Neural cell (in vitro differentiated cells): Measurements from ENCODE around the gene RBSN. TPM values are rescaled to one million over a fixed set of nuclear protein-coding genes. Genes with fewer than 3 reads are reported as not detected.

ENCODE experiments used
- H2AFZ ChIP-seq: fragments of 200-600, 300-800 bp; sonication (generic), shearing (Covaris generic); 2 replicates; pipeline ENCODE4 v1.6.0; 2014; ENCODE audit warnings: low read depth, mild to moderate bottlenecking, antibody characterized with exemption, low read length, moderate library complexity
- H3F3A ChIP-seq: fragments of 200-600 bp; shearing (Covaris generic); 2 replicates; pipeline ENCODE4 v1.6.1; 2016; ENCODE audit warnings: mild to moderate bottlenecking, moderate library complexity, mixed read lengths, antibody characterized with exemption, low read length; ENCODE audit not compliant: insufficient read depth, poor library complexity, severe bottlenecking
- H3K27ac ChIP-seq: fragments of 200-600, 300-800 bp; sonication (generic), shearing (Covaris generic); 2 replicates; pipeline ENCODE4 v1.5.1; 2014; ENCODE audit warnings: mild to moderate bottlenecking, low read length, moderate library complexity
- H3K27me3 ChIP-seq: fragments of 300-800, 200-600 bp; sonication (generic), shearing (Covaris generic); 2 replicates; pipeline ENCODE4 v1.6.0; 2014; ENCODE audit warnings: mild to moderate bottlenecking, low read depth, low read length, moderate library complexity; ENCODE audit not compliant: insufficient read depth
- H3K36me3 ChIP-seq: fragments of 300-800, 200-600 bp; sonication (generic), shearing (Covaris generic); 2 replicates; pipeline ENCODE4 v1.5.1; 2014; ENCODE audit warnings: mild to moderate bottlenecking, antibody characterized with exemption, low read length, moderate library complexity; ENCODE audit not compliant: insufficient read depth
- H3K4me2 ChIP-seq: fragments of 300-800, 200-600 bp; sonication (generic), shearing (Covaris generic); 2 replicates; pipeline ENCODE4 v1.6.0; 2014; ENCODE audit warnings: mild to moderate bottlenecking, low read length
- H3K4me3 ChIP-seq: fragments of 300-800, 200-600 bp; sonication (generic), shearing (Covaris generic); 2 replicates; pipeline ENCODE4 v1.5.1; 2014; ENCODE audit warnings: mild to moderate bottlenecking, low read length, moderate library complexity
- H3K79me2 ChIP-seq: fragments of 200-600 bp; shearing (Covaris generic); replicated peaks from 2 replicates; pipeline ENCODE4 v1.6.0; 2014; ENCODE audit warnings: mild to moderate bottlenecking, low read length, moderate library complexity; ENCODE audit not compliant: insufficient read depth
- H3K9ac ChIP-seq: fragments of 300-800, 200-600 bp; sonication (generic), shearing (Covaris generic); 2 replicates; pipeline ENCODE4 v1.6.1; 2016; ENCODE audit warnings: mild to moderate bottlenecking, low read length, mixed read lengths
- H3K9me2 ChIP-seq: fragments of 200-600 bp; shearing (Covaris generic); 2 replicates; pipeline ENCODE4 v1.6.1; 2016; ENCODE audit warnings: mild to moderate bottlenecking, low read length, mixed read lengths; ENCODE audit not compliant: insufficient read depth
- H3K9me3 ChIP-seq: fragments of 200-600, 300-800 bp; sonication (generic), shearing (Covaris generic); 2 replicates; pipeline ENCODE4 v1.6.1; 2016; ENCODE audit warnings: mild to moderate bottlenecking, mixed run types, low read length, moderate library complexity, mixed read lengths
- H4K20me1 ChIP-seq: fragments of 200-600 bp; shearing (Covaris generic); 2 replicates; pipeline ENCODE4 v1.6.1; 2016; ENCODE audit warnings: mild to moderate bottlenecking, mixed run types; ENCODE audit not compliant: insufficient read depth
- CTCF ChIP-seq: fragments of 450-650 bp; IDR thresholded peaks from 2 replicates; pipeline ENCODE4 v1.5.1; 2014; ENCODE audit warnings: antibody characterized with exemption, mild to moderate bottlenecking, moderate library complexity; ENCODE audit not compliant: poor library complexity, severe bottlenecking
- EP300 ChIP-seq: fragments of 450-650 bp; conservative IDR thresholded peaks from 2 replicates; pipeline ENCODE4 v1.6.1; 2014; ENCODE audit warnings: antibody characterized with exemption, mild to moderate bottlenecking, moderate library complexity; ENCODE audit not compliant: poor library complexity, severe bottlenecking
- EZH2 ChIP-seq: fragments of 200-600, 300-800 bp; shearing (Covaris generic), sonication (generic); IDR thresholded peaks from 2 replicates; pipeline ENCODE4 v1.6.1; 2014; ENCODE audit warnings: antibody characterized with exemption, low read length, borderline replicate concordance, mild to moderate bottlenecking; ENCODE audit not compliant: insufficient read depth, poor library complexity, severe bottlenecking
- MXI1 ChIP-seq: fragments of 450-650 bp; conservative IDR thresholded peaks from 2 replicates; pipeline ENCODE4 v1.6.1; 2014; ENCODE audit warnings: antibody characterized with exemption, mild to moderate bottlenecking; ENCODE audit not compliant: poor library complexity, severe bottlenecking
- POLR2AphosphoS5 ChIP-seq: IDR thresholded peaks from 2 replicates; pipeline ENCODE4 v1.6.1; 2012
- RAD21 ChIP-seq: fragments of 450-650 bp; conservative IDR thresholded peaks from 2 replicates; pipeline ENCODE4 v1.6.1; 2014; ENCODE audit warnings: antibody characterized with exemption, mild to moderate bottlenecking, moderate library complexity
- REST ChIP-seq: IDR thresholded peaks from 2 replicates; pipeline ENCODE4 v1.6.1; 2012; ENCODE audit warnings: borderline replicate concordance
- SMC3 ChIP-seq: fragments of 450-650 bp; conservative IDR thresholded peaks from 2 replicates; pipeline ENCODE4 v1.6.1; 2014; ENCODE audit warnings: antibody characterized with exemption, mild to moderate bottlenecking, moderate library complexity; ENCODE audit not compliant: poor library complexity
- TAF1 ChIP-seq: IDR thresholded peaks from 2 replicates; pipeline ENCODE4 v1.6.1; 2012; ENCODE audit warnings: low read depth
- polyA plus RNA-seq: library from polyadenylated mRNA; depleted of rRNA; stranded (reverse); fragments of >200 nt; gene quantifications from 2 replicates; pipeline ENCODE4 v1.2.3, GENCODE V29; 2014

RBSN gene
- polyA plus RNA-seq, 1 donor from 2014 or later: 27.6 TPM

- no peaks in the 10 kb centered on the region for H3K9me3 ChIP-seq
- H3K4me3 ChIP-seq: no peak overlapping the region
- H4K20me1 ChIP-seq: no peaks in the 10 kb centered on the region
- H3K27me3 ChIP-seq: no peaks in the 10 kb centered on the region
- no peak overlapping the region for H2AFZ ChIP-seq
- no peaks in the 10 kb centered on the region for H3K9me2 ChIP-seq
- no peaks in the 10 kb centered on the region for H3K36me3 ChIP-seq
- H3K9ac ChIP-seq: no peak overlapping the region
- no peak overlapping the region for H3K27ac ChIP-seq
- no peaks in the 10 kb centered on the region for H3K79me2 ChIP-seq
- H3F3A ChIP-seq: no peaks in the 10 kb centered on the region
- H3K4me2 ChIP-seq: no peak overlapping the region
- no peak for TF ChIP-seq RAD21
- TF ChIP-seq CTCF: no peak
- TF ChIP-seq EP300: no peak
- TF ChIP-seq SMC3: no peak
- TF ChIP-seq REST: no peak
- TF ChIP-seq TAF1: no peak
- no peak for TF ChIP-seq EZH2
Observed at GRCh38 chr3:15040844-15041243, 58.1 kb downstream of the RBSN start.

- no peak for TF ChIP-seq TAF1
- TF ChIP-seq CTCF: no peak
- no peak for TF ChIP-seq MXI1
- TF ChIP-seq POLR2AphosphoS5: no peak
- no peak for TF ChIP-seq EP300
- TF ChIP-seq REST: no peak
- no peak for TF ChIP-seq RAD21
- TF ChIP-seq SMC3: no peak
- no peak for TF ChIP-seq EZH2
- H3K79me2 ChIP-seq: no peaks in the 10 kb centered on the region
- no peaks in the 10 kb centered on the region for H3K9me2 ChIP-seq
- no peak overlapping the region for H3K9ac ChIP-seq
- H3K27me3 ChIP-seq: no peaks in the 10 kb centered on the region
- H3K9me3 ChIP-seq: no peaks in the 10 kb centered on the region
- no peak overlapping the region for H3K4me3 ChIP-seq
- H3K36me3 ChIP-seq: no peaks in the 10 kb centered on the region
- H4K20me1 ChIP-seq: no peaks in the 10 kb centered on the region
- H3K27ac ChIP-seq: no peak overlapping the region
- no peak overlapping the region for H2AFZ ChIP-seq
- H3K4me2 ChIP-seq: no peak overlapping the region
- H3F3A ChIP-seq: no peaks in the 10 kb centered on the region
Observed at GRCh38 chr3:15038306-15038705, 60.6 kb downstream of the RBSN start.
